Fibroblast of the conjunctiva (primary cell): ENCODE measurements around the gene RPIA.
"Not testable (repeated sequence)": the region's sequence is repeated elsewhere in the genome, so short reads cannot be mapped to it uniquely, and the experiment has no call there.

Experiments used
- DNase-seq: peaks from one replicate; pipeline ENCODE4 v3.0.0-alpha.2; 2010; ENCODE audit warnings: low read depth

The RPIA gene

GRCh38 chr2:88735853-88736252 is 44.4 kb downstream of the RPIA start:
- no peak for DNase-seq

GRCh38 chr2:88736437-88736836 is 45.0 kb downstream of the RPIA start:
- no peak for DNase-seq

GRCh38 chr2:88737385-88737784 is 45.9 kb downstream of the RPIA start:
- DNase-seq: no peak

GRCh38 chr2:88738271-88738670 is 46.8 kb downstream of the RPIA start:
- no peak for DNase-seq

GRCh38 chr2:88739985-88740600 is 48.6 kb downstream of the RPIA start:
- DNase-seq: peak; percentile 55

- DNase-seq: no peak
Observed at GRCh38 chr2:88746929-88747490, 55.5 kb downstream of the RPIA start.

GRCh38 chr2:88747990-88748389 is 56.5 kb downstream of the RPIA start:
- DNase-seq: no peak

- no peak for DNase-seq
Observed at GRCh38 chr2:88751768-88752167, 60.3 kb downstream of the RPIA start.

- DNase-seq: no peak
Observed at GRCh38 chr2:88753833-88754584, 62.5 kb downstream of the RPIA start.

GRCh38 chr2:88754585-88755320 is 63.3 kb downstream of the RPIA start:
- no peak for DNase-seq

- no peak for DNase-seq
Observed at GRCh38 chr2:88755836-88756235, 64.4 kb downstream of the RPIA start.

GRCh38 chr2:88757025-88757424 is 65.6 kb downstream of the RPIA start:
- no peak for DNase-seq

- not testable (repeated sequence) for DNase-seq
Observed at GRCh38 chr2:88758702-88759101, 67.2 kb downstream of the RPIA start.

GRCh38 chr2:88760819-88761598 is 69.5 kb downstream of the RPIA start:
- DNase-seq: no peak

GRCh38 chr2:88764141-88764849 is 72.8 kb downstream of the RPIA start:
- no peak for DNase-seq

GRCh38 chr2:88764850-88765153 is 73.3 kb downstream of the RPIA start:
- DNase-seq: no peak

GRCh38 chr2:88765154-88765888 is 73.8 kb downstream of the RPIA start:
- no peak for DNase-seq

- DNase-seq: not testable (repeated sequence)
Observed at GRCh38 chr2:88765889-88766481, 74.5 kb downstream of the RPIA start.

GRCh38 chr2:88770016-88770415 is 78.5 kb downstream of the RPIA start:
- DNase-seq: no peak
